Right atrium auricular region (tissue), 2 donors: Measurements from ENCODE around the gene C1orf226. TPM values are rescaled to one million over a fixed set of nuclear protein-coding genes. Genes with fewer than 3 reads are reported as not detected.
A peak's percentile ranks its signal among the peaks of the same experiment; 100 is the strongest.

Experiments
- DNase-seq: peaks from one replicate; pipeline ENCODE4 v3.0.0-alpha.2; 2019; ENCODE audit warnings: low spot score
- H3K27ac ChIP-seq, 2 donors: fragments of 200-600 bp; sonication (generic); 1 replicate in 1 of 2; 2 replicates in 1 of 2; pipeline ENCODE4 v1.5.1; 2016 to 2019
- H3K27me3 ChIP-seq, 2 donors: fragments of 200-600 bp; sonication (generic); one replicate each; pipeline versions ENCODE4 v1.5.1 to v1.6.0; 2017 to 2019
- H3K36me3 ChIP-seq: fragments of 200-600 bp; sonication (generic); one replicate; pipeline ENCODE4 v1.5.1; 2016
- H3K4me1 ChIP-seq, 2 donors: fragments of 200-600 bp; sonication (generic); one replicate each; pipeline versions ENCODE4 v1.5.1 to v1.6.0; 2017 to 2019
- H3K4me3 ChIP-seq, 2 donors: fragments of 200-600 bp; sonication (generic); 1 replicate in 1 of 2; 2 replicates in 1 of 2; pipeline ENCODE4 v1.5.1; 2017 to 2019; ENCODE audit warnings: mild to moderate bottlenecking in 1 of 2, moderate library complexity in 1 of 2
- H3K9me3 ChIP-seq, 2 donors: fragments of 200-600 bp; sonication (generic); one replicate each; pipeline ENCODE4 v1.5.1; 2019
- total RNA-seq, 2 donors: library from RNA; depleted of rRNA; stranded (reverse); fragments of >200 nt; gene quantifications; one replicate each; pipeline ENCODE4 v1.1.0, GENCODE V29; 2016
- TF ChIP-seq, protein P1 (sequence below), 2 donors: fragments of 200-600 bp; sonication (generic); IDR thresholded peaks; one replicate each; pipeline ENCODE4 v1.5.1; 2019; ENCODE audit warnings: antibody characterized with exemption in 2 of 2

C1orf226 gene
- total RNA-seq, 2 donors from 2014 or later: 3.0 to 7.0 TPM

DNA sequence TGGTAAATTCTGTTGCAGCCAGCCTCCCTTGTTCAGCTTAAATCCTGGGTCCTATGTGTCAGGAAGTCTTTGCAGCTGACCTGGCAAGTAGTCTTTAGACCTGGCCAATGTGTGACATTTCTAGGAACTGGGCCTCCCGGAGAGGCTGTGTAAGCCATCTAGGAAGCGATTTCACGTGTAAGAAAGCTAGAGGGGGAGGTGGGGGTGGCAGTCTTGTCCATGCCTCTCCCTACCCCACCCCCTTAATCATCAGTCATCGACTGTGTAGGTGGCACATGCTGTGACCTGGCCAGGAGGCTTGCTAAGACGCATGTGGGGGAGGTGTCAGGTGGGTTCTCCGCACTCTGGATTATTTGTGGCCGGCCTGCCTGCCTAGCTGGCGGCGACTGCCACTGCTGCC, 8.4 kb downstream of the C1orf226 start:
- Histone ChIP-seq H3K4me1 (no peaks in the 10 kb centered on the region), H3K36me3 (no peaks in the 10 kb centered on the region), H3K9me3 (no peaks in the 10 kb centered on the region), H3K4me3 (no peak overlapping the region), H3K27me3 (no peaks in the 10 kb centered on the region), H3K27ac (no peak overlapping the region)
- peak; percentile 32 for DNase-seq
- TF ChIP-seq, protein P1, sequence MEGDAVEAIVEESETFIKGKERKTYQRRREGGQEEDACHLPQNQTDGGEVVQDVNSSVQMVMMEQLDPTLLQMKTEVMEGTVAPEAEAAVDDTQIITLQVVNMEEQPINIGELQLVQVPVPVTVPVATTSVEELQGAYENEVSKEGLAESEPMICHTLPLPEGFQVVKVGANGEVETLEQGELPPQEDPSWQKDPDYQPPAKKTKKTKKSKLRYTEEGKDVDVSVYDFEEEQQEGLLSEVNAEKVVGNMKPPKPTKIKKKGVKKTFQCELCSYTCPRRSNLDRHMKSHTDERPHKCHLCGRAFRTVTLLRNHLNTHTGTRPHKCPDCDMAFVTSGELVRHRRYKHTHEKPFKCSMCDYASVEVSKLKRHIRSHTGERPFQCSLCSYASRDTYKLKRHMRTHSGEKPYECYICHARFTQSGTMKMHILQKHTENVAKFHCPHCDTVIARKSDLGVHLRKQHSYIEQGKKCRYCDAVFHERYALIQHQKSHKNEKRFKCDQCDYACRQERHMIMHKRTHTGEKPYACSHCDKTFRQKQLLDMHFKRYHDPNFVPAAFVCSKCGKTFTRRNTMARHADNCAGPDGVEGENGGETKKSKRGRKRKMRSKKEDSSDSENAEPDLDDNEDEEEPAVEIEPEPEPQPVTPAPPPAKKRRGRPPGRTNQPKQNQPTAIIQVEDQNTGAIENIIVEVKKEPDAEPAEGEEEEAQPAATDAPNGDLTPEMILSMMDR (IDR thresholded peaks at IDR 0.05): no peak

DNA sequence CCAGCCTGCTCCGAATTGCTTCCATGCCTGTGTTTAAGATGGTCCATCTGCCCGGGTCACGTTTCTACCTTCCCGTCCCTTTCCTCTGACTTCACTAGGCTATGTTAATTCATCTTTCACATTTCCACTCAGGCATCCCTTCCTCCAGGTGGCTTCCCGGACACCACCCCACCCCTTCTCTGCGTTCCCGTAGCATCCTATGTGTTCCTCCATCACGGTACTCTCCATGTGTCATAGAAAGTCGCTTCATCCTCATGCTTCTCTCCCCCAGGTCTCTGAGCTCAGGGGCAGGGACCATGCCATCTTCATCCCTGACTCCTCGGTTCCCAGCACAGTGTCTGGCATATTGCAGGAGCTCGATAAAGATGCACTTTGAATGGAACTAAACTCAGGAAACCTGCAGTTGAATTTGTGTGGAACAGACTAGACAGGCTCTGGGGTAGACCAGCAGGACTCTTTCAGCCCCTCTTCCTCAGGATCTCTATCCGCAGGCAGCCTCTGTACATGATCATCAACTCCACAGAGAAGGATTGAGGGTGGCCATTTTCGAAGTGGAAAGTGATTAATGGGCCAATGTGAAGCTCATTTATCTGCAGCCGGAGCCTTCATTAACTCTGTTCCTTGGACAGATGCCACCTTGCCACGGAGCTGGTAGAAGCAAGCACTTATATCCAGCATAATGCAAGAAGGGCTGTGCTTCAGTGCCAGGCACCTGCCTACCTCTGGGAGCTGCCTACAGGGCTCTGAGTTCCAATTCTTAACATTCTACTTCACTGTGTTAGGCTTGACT, 9.1 kb downstream of the C1orf226 start:
- Histone ChIP-seq H3K27me3 (no peaks in the 10 kb centered on the region), H3K27ac (no peak overlapping the region), H3K9me3 (no peaks in the 10 kb centered on the region), H3K4me1 (no peaks in the 10 kb centered on the region), H3K4me3 (no peak overlapping the region), H3K36me3 (no peaks in the 10 kb centered on the region)
- peak; percentile 23 for DNase-seq
- TF ChIP-seq, protein P1 (IDR thresholded peaks at IDR 0.05): no peak

DNA sequence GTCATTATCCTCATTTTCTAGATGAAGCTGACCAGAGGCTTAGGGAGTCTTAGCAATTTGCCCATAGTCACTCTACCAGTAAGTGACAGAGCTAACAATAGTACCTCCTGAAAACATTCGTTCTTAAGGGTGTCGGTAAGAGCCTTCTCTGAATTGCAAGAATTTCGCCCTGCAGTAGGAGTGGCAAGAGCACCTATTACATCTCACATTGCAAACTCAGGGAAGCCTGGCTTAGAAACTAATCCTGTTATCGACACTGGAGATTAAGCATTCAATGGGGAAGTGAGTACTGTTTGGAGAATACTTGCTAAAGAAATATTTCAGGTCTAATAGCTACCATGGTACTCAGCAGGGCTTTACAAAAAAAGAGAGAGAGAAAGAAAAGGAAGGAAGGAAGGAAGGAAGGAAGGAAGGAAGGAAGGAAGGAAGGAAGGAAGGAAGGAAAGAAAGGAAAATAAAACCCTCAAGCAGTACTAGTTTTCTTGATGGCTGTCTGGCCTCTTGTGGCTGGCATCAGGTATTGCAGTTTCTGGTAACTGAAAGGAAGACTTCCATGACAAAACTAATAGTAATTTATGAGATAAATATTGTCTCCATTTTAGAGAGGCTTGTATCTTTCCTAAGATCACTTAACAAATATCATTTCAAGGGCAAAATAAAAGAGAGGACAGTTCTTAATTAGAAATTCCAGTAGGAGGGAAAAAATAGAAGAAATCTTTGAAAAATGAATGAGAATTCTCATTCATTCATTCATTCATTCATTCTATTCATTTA, 10.4 kb downstream of the C1orf226 start:
- no peaks in the 10 kb centered on the region for H3K27me3 ChIP-seq
- TF ChIP-seq, protein P1 (IDR thresholded peaks at IDR 0.05): peak; percentile 80 to 85
- H3K27ac ChIP-seq: no peak overlapping the region
- peak; percentile 51 for DNase-seq
- H3K4me3 ChIP-seq: no peak overlapping the region
- no peaks in the 10 kb centered on the region for H3K9me3 ChIP-seq
- H3K36me3 ChIP-seq: no peaks in the 10 kb centered on the region
- no peaks in the 10 kb centered on the region for H3K4me1 ChIP-seq

GRCh38 chr1:162396201-162396906, 14.8 kb downstream of the C1orf226 start:
- Histone ChIP-seq H3K4me1 (no peaks in the 10 kb centered on the region), H3K9me3 (no peaks in the 10 kb centered on the region), H3K4me3 (no peak overlapping the region), H3K27me3 (no peaks in the 10 kb centered on the region), H3K27ac (no peak overlapping the region), H3K36me3 (no peaks in the 10 kb centered on the region)
- TF ChIP-seq, protein P1 (IDR thresholded peaks at IDR 0.05): no peak
- no peak for DNase-seq

DNA sequence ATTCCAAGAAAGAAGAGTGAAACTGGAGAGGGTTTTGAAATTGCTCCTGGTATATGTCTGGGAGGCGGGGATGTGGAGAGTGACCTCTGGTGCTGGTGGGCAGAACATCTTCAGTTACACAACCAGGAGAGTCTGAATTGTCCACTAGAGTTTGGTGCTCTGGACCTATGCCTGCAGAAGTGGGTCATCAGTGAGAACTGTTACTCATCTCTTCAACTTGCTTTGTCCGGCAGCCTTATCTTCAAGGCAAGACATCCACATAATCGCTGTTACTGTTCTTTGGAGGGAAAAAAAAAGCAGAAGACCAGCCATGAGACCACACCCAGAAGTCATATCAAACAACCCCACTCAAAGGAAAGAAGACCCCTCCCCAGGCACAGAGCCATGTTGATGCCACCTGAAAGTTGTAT, 15.5 kb downstream of the C1orf226 start:
- Histone ChIP-seq H3K27ac (no peak overlapping the region), H3K4me1 (no peaks in the 10 kb centered on the region), H3K9me3 (no peaks in the 10 kb centered on the region), H3K27me3 (no peaks in the 10 kb centered on the region), H3K36me3 (no peaks in the 10 kb centered on the region), H3K4me3 (no peak overlapping the region)
- peak; percentile 55 for DNase-seq
- TF ChIP-seq, protein P1 (IDR thresholded peaks at IDR 0.05): no peak
